MV-4-11 (cell line): ENCODE measurements around the gene SKIC2.
"Not testable (repeated sequence)": the region's sequence is repeated elsewhere in the genome, so short reads cannot be mapped to it uniquely, and the experiment has no call there.

Source experiments
- DNase-seq: peaks from one replicate; lab custom pipeline; 2025; lab: John Stamatoyannopoulos, UW

Gene SKIC2

GRCh38 chr6:31958741-31959739 lies at the start of gene SKIC2, which contains the start of gene NELFE:
Gene SKIC2, plus strand, starts transcription at chr6:31959175. Its CDS starts 18 bp downstream, at chr6:31959193.
Gene NELFE, minus strand, starts transcription at chr6:31958971. Its CDS starts 525 bp downstream, at chr6:31958446.
- peak; percentile 98 for DNase-seq

DNA sequence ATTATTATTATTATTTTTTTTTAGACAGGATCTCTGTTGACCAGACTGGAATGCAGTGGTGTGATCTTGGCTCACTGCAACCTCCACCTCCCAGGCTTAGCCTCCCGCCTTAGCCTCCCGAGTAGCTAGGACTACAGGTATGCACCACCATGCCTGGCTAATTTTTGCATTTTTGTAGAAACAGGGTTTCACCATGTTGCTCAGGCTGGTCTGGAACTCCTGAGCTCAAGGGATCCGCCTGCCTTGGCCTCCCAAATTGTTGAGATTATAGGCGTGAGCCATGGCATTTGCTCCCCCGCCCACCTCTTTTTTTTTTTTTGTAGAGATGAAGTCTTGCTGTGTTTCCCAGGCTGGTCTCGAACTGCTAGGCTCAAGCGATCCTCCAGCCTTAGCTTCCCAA lies 49.7 kb upstream of the SKIC2 start:
- not testable (repeated sequence) for DNase-seq

DNA sequence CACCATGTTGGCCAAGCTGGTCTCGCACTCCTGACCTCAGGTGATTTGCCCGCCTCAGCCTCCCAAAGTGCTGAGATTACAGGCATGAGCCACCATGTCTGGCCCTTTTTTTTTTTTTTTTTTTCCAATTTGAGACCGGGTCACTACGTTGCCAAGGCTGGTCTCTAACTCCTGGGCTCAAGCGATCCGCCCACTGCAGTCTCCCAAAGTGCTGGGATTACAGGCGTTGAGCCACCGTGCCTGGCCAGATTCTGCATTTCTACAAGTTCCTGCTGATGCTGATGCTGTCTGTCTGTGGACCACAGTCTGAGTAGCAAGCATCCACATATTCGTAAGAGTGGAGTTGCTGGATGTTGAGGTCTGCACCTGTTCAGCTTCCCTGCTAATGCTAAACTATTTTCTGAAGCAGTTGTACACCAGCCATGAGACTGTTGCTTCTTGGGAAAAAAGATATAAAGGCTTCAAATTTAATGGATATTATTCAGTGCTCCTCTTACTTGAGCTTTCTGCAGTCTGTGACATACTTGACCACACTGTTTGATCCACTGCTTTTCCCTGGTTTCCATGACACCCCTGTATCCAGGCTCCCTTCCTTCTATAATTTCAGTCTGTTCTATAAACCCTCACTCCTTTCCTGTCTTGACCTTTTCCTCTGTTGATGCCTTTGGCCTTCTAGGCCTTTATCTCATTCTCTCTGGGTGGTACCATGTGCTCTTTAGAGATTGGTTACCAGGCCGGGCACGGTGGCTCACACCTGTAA lies 47.0 kb upstream of the SKIC2 start:
- DNase-seq, result no peak

DNA sequence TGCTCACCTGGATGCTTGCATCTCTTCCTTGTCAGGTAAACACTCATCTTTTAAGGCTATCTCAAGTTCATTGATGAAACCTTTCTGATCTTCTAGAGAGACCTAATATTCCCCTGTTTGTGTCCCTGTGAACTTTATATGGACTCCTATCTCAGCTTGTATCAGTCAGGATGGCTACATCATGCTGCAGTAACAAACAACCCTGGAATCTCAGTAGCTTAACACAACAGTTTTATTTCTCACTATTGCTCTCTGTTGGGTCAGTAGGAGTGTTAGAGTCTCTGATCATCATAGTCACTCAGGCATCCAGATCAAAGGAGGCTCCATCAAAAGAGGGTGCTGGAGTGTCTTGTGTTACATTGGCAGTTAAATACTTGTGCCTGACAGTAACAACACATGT lies 43.6 kb upstream of the SKIC2 start:
- no peak for DNase-seq

DNA sequence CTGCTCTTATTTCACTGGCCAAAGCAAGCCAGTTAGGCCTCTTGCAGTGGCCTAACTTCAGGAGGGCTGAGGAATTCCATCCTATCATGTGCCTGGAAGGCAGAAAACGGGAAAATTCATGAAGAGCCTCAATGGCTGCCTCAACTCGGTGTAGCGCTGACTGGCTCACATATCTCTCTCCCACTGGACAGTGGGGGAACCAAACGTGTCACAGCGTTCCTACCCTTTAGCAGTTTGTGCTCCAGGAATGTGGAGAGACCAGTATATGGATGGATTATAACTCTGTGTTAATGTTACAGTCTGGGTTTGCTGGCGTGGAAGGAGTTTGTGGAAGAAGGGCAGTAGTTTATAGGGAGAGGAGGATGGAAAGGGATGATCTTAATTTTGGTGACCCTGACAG lies 43.2 kb upstream of the SKIC2 start:
- DNase-seq, result no peak

GRCh38 chr6:31918069-31918720 lies 40.8 kb upstream of the SKIC2 start:
- DNase-seq, result peak; percentile 7

GRCh38 chr6:31919624-31920303 lies 39.2 kb upstream of the SKIC2 start:
- no peak for DNase-seq

- peak; percentile 56 for DNase-seq
Observed at GRCh38 chr6:31920811-31921210, 38.2 kb upstream of the SKIC2 start.

GRCh38 chr6:31922942-31923341 lies 36.0 kb upstream of the SKIC2 start:
- no peak for DNase-seq

- DNase-seq, result peak; percentile 56
Observed at GRCh38 chr6:31927242-31927862, 31.6 kb upstream of the SKIC2 start, which contains the start of gene C2. Gene C2, plus strand, starts transcription at chr6:31927717. Its CDS starts 36 bp downstream, at chr6:31927753.

- no peak for DNase-seq
Observed at GRCh38 chr6:31927863-31928671, 30.9 kb upstream of the SKIC2 start.

DNA sequence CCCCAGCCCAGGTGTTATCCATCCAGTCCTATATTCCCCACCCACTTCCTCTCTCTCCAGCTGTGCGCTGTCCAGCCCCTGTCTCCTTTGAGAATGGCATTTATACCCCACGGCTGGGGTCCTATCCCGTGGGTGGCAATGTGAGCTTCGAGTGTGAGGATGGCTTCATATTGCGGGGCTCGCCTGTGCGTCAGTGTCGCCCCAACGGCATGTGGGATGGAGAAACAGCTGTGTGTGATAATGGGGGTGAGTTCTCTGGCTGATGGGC lies 30.4 kb upstream of the SKIC2 start:
- DNase-seq, result no peak

DNA sequence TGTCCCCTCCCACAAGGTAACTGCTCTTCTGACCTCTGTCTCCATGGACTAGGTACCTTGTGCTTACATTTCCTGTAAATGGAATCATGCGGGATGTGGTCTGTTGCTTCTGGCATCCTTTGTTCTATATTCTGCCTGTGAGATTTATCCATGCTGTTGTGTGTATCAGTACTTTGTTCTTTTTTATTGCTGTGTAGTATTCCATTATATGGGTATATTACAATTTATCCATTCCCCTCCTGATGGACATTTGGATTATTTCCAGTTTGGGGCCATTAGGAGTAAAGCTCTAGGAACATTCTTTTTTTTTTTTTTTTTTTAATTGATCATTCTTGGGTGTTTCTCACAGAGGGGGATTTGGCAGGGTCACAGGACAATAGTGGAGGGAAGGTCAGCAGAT lies 28.0 kb upstream of the SKIC2 start:
- no peak for DNase-seq

DNA sequence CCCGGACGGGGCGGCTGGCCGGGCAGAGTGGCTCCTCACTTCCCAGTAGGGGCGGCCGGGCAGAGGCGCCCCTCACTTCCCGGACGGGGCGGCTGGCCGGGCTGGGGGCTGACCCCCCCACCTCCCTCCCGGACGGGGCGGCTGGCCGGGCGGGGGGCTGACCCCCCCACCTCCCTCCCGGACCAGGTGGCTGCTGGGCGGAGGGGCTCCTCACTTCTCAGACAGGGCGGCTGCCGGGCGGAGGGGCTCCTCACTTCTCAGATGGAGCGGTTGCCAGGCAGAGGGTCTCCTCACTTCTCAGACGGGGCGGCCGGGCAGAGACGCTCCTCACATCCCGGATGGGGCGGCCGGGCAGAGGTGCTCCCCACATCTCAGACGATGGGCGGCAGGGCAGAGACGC lies 26.8 kb upstream of the SKIC2 start:
- not testable (repeated sequence) for DNase-seq

GRCh38 chr6:31933537-31933936 lies 25.4 kb upstream of the SKIC2 start:
- DNase-seq, result no peak

DNA sequence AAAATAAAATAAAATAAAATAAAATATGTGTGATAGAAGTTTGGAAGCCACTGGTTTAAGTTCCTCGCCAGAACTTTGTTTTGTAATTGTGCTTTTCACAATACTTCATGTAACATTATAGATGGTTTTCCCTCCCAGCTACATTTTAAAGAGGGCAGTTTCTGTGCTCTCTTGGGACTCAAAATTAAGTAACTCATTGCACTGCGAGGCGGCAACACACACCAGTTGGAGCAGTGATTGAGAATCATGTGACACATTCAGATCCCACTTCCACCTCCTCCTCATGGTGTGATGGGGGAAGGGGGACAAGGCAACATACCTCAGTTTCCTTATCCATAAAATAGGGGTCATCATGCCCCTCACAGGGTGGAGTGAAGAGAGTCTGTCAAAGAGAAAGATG lies 24.0 kb upstream of the SKIC2 start:
- DNase-seq, result no peak

GRCh38 chr6:31935823-31936222 lies 23.2 kb upstream of the SKIC2 start:
- no peak for DNase-seq

- DNase-seq, result no peak
Observed at GRCh38 chr6:31940256-31940664, 18.7 kb upstream of the SKIC2 start.

GRCh38 chr6:31943742-31944141 lies 15.2 kb upstream of the SKIC2 start:
- no peak for DNase-seq

DNA sequence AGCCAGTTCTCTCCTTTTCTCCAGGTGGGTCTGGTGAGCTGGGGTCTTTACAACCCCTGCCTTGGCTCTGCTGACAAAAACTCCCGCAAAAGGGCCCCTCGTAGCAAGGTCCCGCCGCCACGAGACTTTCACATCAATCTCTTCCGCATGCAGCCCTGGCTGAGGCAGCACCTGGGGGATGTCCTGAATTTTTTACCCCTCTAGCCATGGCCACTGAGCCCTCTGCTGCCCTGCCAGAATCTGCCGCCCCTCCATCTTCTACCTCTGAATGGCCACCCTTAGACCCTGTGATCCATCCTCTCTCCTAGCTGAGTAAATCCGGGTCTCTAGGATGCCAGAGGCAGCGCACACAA lies 13.8 kb upstream of the SKIC2 start:
- DNase-seq, result no peak
